IMR-90 (cell line): ENCODE measurements around the gene CEP162. TPM values are rescaled to one million over a fixed set of nuclear protein-coding genes. Genes with fewer than 3 reads are reported as not detected.

ENCODE experiments used
- ATAC-seq: fragments of 200-7000 bp; cut with Tn5 transposase; 2 replicates; pipeline ENCODE4 v1.9.1; 2020; ENCODE audit warnings: low read depth, mild to moderate bottlenecking, moderate library complexity
- BruUV-seq: library from RNA; stranded (reverse); fragments of 400-500 nt; replicated peaks from 2 replicates; lab custom pipeline; 2021; lab: Mats Ljungman, UMichigan
- CTCF ChIA-PET: fragments of 300-600 bp; formaldehyde crosslinking; extraction: SDS; loops from one replicate; lab custom pipeline; 2021; ENCODE audit warnings: antibody characterized with exemption; lab: Yijun Ruan, JAX
- POLR2A ChIA-PET: fragments of 300-600 bp; sonication (Branson Sonifier 250); formaldehyde crosslinking; loops from one replicate; lab custom pipeline; 2022; ENCODE audit warnings: antibody characterized with exemption; ENCODE audit not compliant: unreplicated experiment; lab: Charles Lee
- DNase-seq: peaks from one replicate; pipeline ENCODE4 v3.0.0; 2013
- H2AFZ ChIP-seq: replicated peaks from 2 replicates; pipeline ENCODE3; 2013; ENCODE audit warnings: low read length, mild to moderate bottlenecking; ENCODE audit not compliant: poor library complexity
- H2AK5ac ChIP-seq: 2 replicates; pipeline ENCODE4 v1.6.1; 2013; ENCODE audit warnings: low read depth, low read length, inconsistent platforms
- H2AK9ac ChIP-seq: replicated peaks from 2 replicates; pipeline ENCODE3; 2013; ENCODE audit warnings: mild to moderate bottlenecking, low read depth, low read length, moderate library complexity; ENCODE audit not compliant: poor library complexity
- H2BK120ac ChIP-seq: 2 replicates; pipeline ENCODE4 v1.6.1; 2013; ENCODE audit warnings: low read depth, low read length, inconsistent platforms
- H2BK15ac ChIP-seq: 3 replicates; pipeline ENCODE4 v1.6.1; 2013; ENCODE audit warnings: low read depth, low read length, inconsistent platforms
- H2BK20ac ChIP-seq: 2 replicates; pipeline ENCODE4 v1.6.1; 2013; ENCODE audit warnings: low read depth, mild to moderate bottlenecking, inconsistent platforms, low read length, moderate library complexity
- H2BK5ac ChIP-seq: 2 replicates; pipeline ENCODE4 v1.6.1; 2013; ENCODE audit warnings: mild to moderate bottlenecking, low read depth, low read length, inconsistent platforms; ENCODE audit not compliant: poor library complexity, severe bottlenecking
- H3K14ac ChIP-seq: replicated peaks from 2 replicates; pipeline ENCODE4 v1.6.1; 2013; ENCODE audit warnings: low read depth, low read length, inconsistent platforms
- H3K18ac ChIP-seq: 2 replicates; pipeline ENCODE4 v1.6.1; 2013; ENCODE audit warnings: low read depth, low read length, control low read depth
- H3K23ac ChIP-seq: 2 replicates; pipeline ENCODE4 v1.6.1; 2013; ENCODE audit warnings: low read depth, low read length, inconsistent platforms
- H3K27ac ChIP-seq: 2 replicates; pipeline ENCODE4 v1.5.1; 2013; ENCODE audit warnings: mild to moderate bottlenecking, control low read depth, low read length; ENCODE audit not compliant: insufficient read depth
- H3K27me3 ChIP-seq: 2 replicates; pipeline ENCODE4 v1.6.1; 2013; ENCODE audit warnings: low read length; ENCODE audit not compliant: control insufficient read depth, insufficient read depth
- H3K36me3 ChIP-seq: 2 replicates; pipeline ENCODE4 v1.6.1; 2013; ENCODE audit warnings: low read length, mixed read lengths; ENCODE audit not compliant: control insufficient read depth, insufficient read depth
- H3K4ac ChIP-seq: 2 replicates; pipeline ENCODE4 v1.6.1; 2013; ENCODE audit warnings: low read depth, low read length, inconsistent platforms
- H3K4me1 ChIP-seq: 2 replicates; pipeline ENCODE4 v1.6.1; 2013; ENCODE audit warnings: low read length, mixed read lengths; ENCODE audit not compliant: control insufficient read depth, insufficient read depth
- H3K4me2 ChIP-seq: 2 replicates; pipeline ENCODE4 v1.6.1; 2013; ENCODE audit warnings: low read depth, mild to moderate bottlenecking, control low read depth, low read length, moderate library complexity
- H3K4me3 ChIP-seq: 2 replicates; pipeline ENCODE4 v1.5.1; 2013; ENCODE audit warnings: low read depth, mild to moderate bottlenecking, control low read depth, low read length, moderate library complexity; ENCODE audit not compliant: insufficient read depth
- H3K56ac ChIP-seq: 2 replicates; pipeline ENCODE4 v1.6.1; 2013; ENCODE audit warnings: low read length, inconsistent platforms; ENCODE audit not compliant: insufficient read depth; ENCODE audit errors: extremely low read depth
- H3K79me1 ChIP-seq, 2 experiments: 2 replicates each; pipeline ENCODE4 v1.6.1; 2013; ENCODE audit warnings: low read length in 2 of 2, inconsistent platforms in 1 of 2, low read depth in 1 of 2
- H3K9ac ChIP-seq: 2 replicates; pipeline ENCODE4 v1.6.1; 2013; ENCODE audit warnings: low read depth, low read length, control low read depth
- H3K9me1 ChIP-seq: 2 replicates; pipeline ENCODE4 v1.6.1; 2013; ENCODE audit warnings: low read length, inconsistent platforms; ENCODE audit not compliant: insufficient read depth
- H3K9me3 ChIP-seq: 2 replicates; pipeline ENCODE4 v1.6.1; 2013; ENCODE audit warnings: low read length; ENCODE audit not compliant: control insufficient read depth, insufficient read depth
- H4K20me1 ChIP-seq: 2 replicates; pipeline ENCODE4 v1.6.1; 2013; ENCODE audit warnings: low read length, inconsistent platforms; ENCODE audit not compliant: insufficient read depth
- H4K5ac ChIP-seq: 2 replicates; pipeline ENCODE4 v1.6.1; 2013; ENCODE audit warnings: mild to moderate bottlenecking, low read depth, low read length, control low read depth
- H4K8ac ChIP-seq, 2 experiments: 2 replicates each; pipeline ENCODE4 v1.6.1; 2013; ENCODE audit warnings: low read depth in 2 of 2, low read length in 2 of 2, control low read depth in 1 of 2, inconsistent platforms in 1 of 2
- H4K91ac ChIP-seq: 2 replicates; pipeline ENCODE4 v1.6.1; 2013; ENCODE audit warnings: low read depth, low read length, inconsistent platforms; ENCODE audit not compliant: insufficient read depth
- CTCF ChIP-seq: conservative IDR thresholded peaks from 2 replicates; pipeline ENCODE4 v1.5.1; 2012; ENCODE audit warnings: mild to moderate bottlenecking, low read depth, low read length, improper control_type of control experiment
- ELK1 ChIP-seq: fragments of 150-350 bp; IDR thresholded peaks from 2 replicates; pipeline ENCODE4 v1.6.1; 2016; ENCODE audit warnings: low read depth, mild to moderate bottlenecking, low read length, moderate library complexity, borderline replicate concordance
- FOS ChIP-seq: fragments of 150-350 bp; IDR thresholded peaks from 2 replicates; pipeline ENCODE4 v1.6.1; 2016; ENCODE audit warnings: low read depth, low read length
- MAZ ChIP-seq: IDR thresholded peaks from 2 replicates; pipeline ENCODE4 v1.6.1; 2012; ENCODE audit warnings: low read depth, mild to moderate bottlenecking, low read length, improper control_type of control experiment, moderate library complexity, borderline replicate concordance
- RAD21 ChIP-seq: IDR thresholded peaks from 2 replicates; pipeline ENCODE4 v1.6.1; 2012; ENCODE audit warnings: low read length, improper control_type of control experiment
- RCOR1 ChIP-seq: IDR thresholded peaks from 2 replicates; pipeline ENCODE4 v1.6.1; 2012; ENCODE audit warnings: mild to moderate bottlenecking, low read length, improper control_type of control experiment; ENCODE audit not compliant: insufficient replicate concordance
- USF2 ChIP-seq: fragments of 150-350 bp; IDR thresholded peaks from 2 replicates; pipeline ENCODE4 v1.6.1; 2017; ENCODE audit warnings: mild to moderate bottlenecking, antibody characterized with exemption, low read length, low read depth
- WGBS, 2 experiments: methylation state at CpG; one replicate each; pipeline versions ENCODE4 v1.1.5 to v1.1.7; 2013; ENCODE audit warnings: missing lambda C conversion rate in 2 of 2; ENCODE audit not compliant: insufficient read length in 1 of 2; ENCODE audit errors: extremely low coverage in 2 of 2; 5-methylcytosine and 5-hydroxymethylcytosine counted together
- dilution Hi-C: fragments of 300-500 bp; cut with HindIII; formaldehyde crosslinking; loops from one replicate; pipeline ENCODE4 v1.14.3; 2018; ENCODE audit warnings: low sequenced_read_pairs; ENCODE audit not compliant: unreplicated experiment
- in situ Hi-C: fragments of 300-500 bp; cut with MboI; formaldehyde crosslinking; loops from 3 replicates; pipeline ENCODE4 v1.14.3; 2019; ENCODE audit warnings: low sequenced_read_pairs, inconsistent platforms, mixed read lengths
- intact Hi-C: fragments of 100-400 bp; cut with micrococcal nuclease; formaldehyde crosslinking; loops from 2 replicates; pipeline ENCODE4 v1.10.0; 2022
- polyA plus RNA-seq, 3 experiments: library from polyadenylated mRNA; depleted of rRNA; stranded (reverse); fragments of >200 nt; gene quantifications; 2 replicates each; pipeline ENCODE4 v1.2.3, GENCODE V29; 2012; ENCODE audit warnings: low replicate concordance in 1 of 3
- total RNA-seq: library from RNA; depleted of rRNA; stranded (reverse); fragments of >200 nt; gene quantifications from 2 replicates; pipeline ENCODE4 v1.2.3, GENCODE V29; 2012

Gene CEP162
- total and polyA plus RNA-seq, 2 of the 4 experiments (the other 2 are of a cell fraction): 1.2 to 1.6 TPM

GRCh38 chr6:84074988-84075781 is 152.3 kb downstream of the CEP162 start:
- BruUV-seq: no TSS peak
- no peak overlapping the region for H4K91ac ChIP-seq
- H2BK20ac ChIP-seq: no peak overlapping the region
- no peak overlapping the region for H3K4ac ChIP-seq
- no peak overlapping the region for H3K56ac ChIP-seq
- no peak overlapping the region for H4K5ac ChIP-seq
- H3K14ac ChIP-seq: no peak overlapping the region
- H2BK15ac ChIP-seq: no peak overlapping the region
- ChIA-PET POLR2A (no interaction called here), CTCF (interaction anchor here (0.6 kb wide), 1 partner anchor 342 kb away, joined by 4 read pairs; no protein-coding TSS in a partner anchor)
- intact Hi-C loops (no loop called here), dilution Hi-C loops (no loop called here), in situ Hi-C loops (no loop called here)
- H3K36me3 ChIP-seq: no peaks in the 10 kb centered on the region
- no peaks in the 10 kb centered on the region for H3K4me1 ChIP-seq
- no peaks in the 10 kb centered on the region for H3K79me1 ChIP-seq
- no peaks in the 10 kb centered on the region for H4K20me1 ChIP-seq
- H2AFZ ChIP-seq: no peak overlapping the region
- ATAC-seq (no peak), DNase-seq (peak; percentile 7)
- no peak overlapping the region for H2AK9ac ChIP-seq
- H3K9me1 ChIP-seq: no peaks in the 10 kb centered on the region
- H2BK120ac ChIP-seq: no peak overlapping the region
- H2AK5ac ChIP-seq: no peak overlapping the region
- H3K18ac ChIP-seq: no peak overlapping the region
- 30% methylated on average over 2 of the region's 6 CpGs; no CpG with 5 or more reads in 1 of the 2 experiments for WGBS, 2 experiments
- H3K9me3 ChIP-seq: no peaks in the 10 kb centered on the region
- no peak overlapping the region for H2BK5ac ChIP-seq
- TF ChIP-seq RAD21 (no peak), FOS (no peak), ELK1 (no peak), MAZ (no peak), USF2 (no peak), CTCF (no peak), RCOR1 (no peak)
- no peak overlapping the region for H3K4me3 ChIP-seq
- H3K9ac ChIP-seq: no peak overlapping the region
- H3K23ac ChIP-seq: no peak overlapping the region
- H4K8ac ChIP-seq: no peak overlapping the region
- H3K4me2 ChIP-seq: no peak overlapping the region
- H3K27ac ChIP-seq: no peak overlapping the region
- H3K27me3 ChIP-seq: no peaks in the 10 kb centered on the region
